Stomach (tissue), 9 donors: Measurements from ENCODE around the gene SYNDIG1. TPM values are rescaled to one million over a fixed set of nuclear protein-coding genes. Genes with fewer than 3 reads are reported as not detected.

ENCODE experiments used
- DNase-seq, 2 donors: peaks; one replicate each; pipeline versions ENCODE4 v3.0.0 to v3.0.0-alpha.2; 2013 to 2019
- H3K27ac ChIP-seq, 5 donors: fragments of 200-600 bp in 4 of 5; sonication (generic) in 4 of 5; one replicate each; pipeline ENCODE4 v1.5.1; 2013 to 2019; ENCODE audit warnings: mild to moderate bottlenecking in 1 of 5, moderate library complexity in 1 of 5
- H3K27me3 ChIP-seq, 3 donors: fragments of 200-600 bp; sonication (generic); one replicate each; pipeline ENCODE4 v1.5.1; 2017 to 2019; ENCODE audit warnings: mixed run types in 1 of 3
- H3K36me3 ChIP-seq, 4 donors: fragments of 200-600 bp; sonication (generic); 1 replicate in 3 of 4; 2 replicates in 1 of 4; pipeline ENCODE4 v1.5.1; 2016 to 2019
- H3K4me1 ChIP-seq, 4 donors: fragments of 200-600 bp; sonication (generic); one replicate each; pipeline ENCODE4 v1.5.1; 2016 to 2019
- H3K4me3 ChIP-seq, 4 donors: fragments of 200-600 bp; sonication (generic) in 3 of 4; one replicate each; pipeline ENCODE4 v1.5.1; 2016 to 2019; ENCODE audit warnings: mild to moderate bottlenecking in 1 of 4
- H3K9me3 ChIP-seq, 4 donors: fragments of 200-600 bp; sonication (generic); one replicate each; pipeline ENCODE4 v1.5.1; 2016 to 2019
- CTCF ChIP-seq, 7 experiments: fragments of 450-650 bp in 4 of 7; fragments of 200-600 bp in 3 of 7; sonication (generic) in 3 of 7; IDR thresholded peaks; one replicate each; pipeline ENCODE4 v1.5.1; 2016 to 2019; ENCODE audit warnings: antibody characterized with exemption in 7 of 7, control low read depth in 2 of 7, mild to moderate bottlenecking in 1 of 7
- EP300 ChIP-seq: sonication (generic); formaldehyde crosslinking; IDR thresholded peaks from one replicate; pipeline ENCODE4 v1.6.1; 2017; ENCODE audit warnings: antibody characterized with exemption
- POLR2A ChIP-seq, 4 donors: fragments of 450-650 bp; IDR thresholded peaks; one replicate each; pipeline ENCODE4 v1.6.1; 2016; ENCODE audit warnings: antibody characterized with exemption in 4 of 4, control low read depth in 2 of 4, mild to moderate bottlenecking in 1 of 4, moderate library complexity in 1 of 4
- POLR2AphosphoS5 ChIP-seq, 3 donors: sonication (generic); formaldehyde crosslinking; IDR thresholded peaks; one replicate each; pipeline ENCODE4 v1.6.1; 2016; ENCODE audit warnings: antibody characterized with exemption in 3 of 3
- WGBS, 5 donors: extraction: QIAGEN DNeasy Blood & Tissue Kit in 3 of 5; methylation state at CpG; one replicate each; pipeline versions ENCODE4 v1.1.5 to v1.1.7; 2013 to 2018; 5-methylcytosine and 5-hydroxymethylcytosine counted together
- intact Hi-C: fragments of 100-400 bp; cut with DNase I; formaldehyde crosslinking; loops from one replicate; pipeline ENCODE4 v1.15.1; 2023; ENCODE audit warnings: low total_unique reads
- polyA plus RNA-seq, 3 donors: library from polyadenylated mRNA; stranded (reverse); fragments of 200-250 nt; gene quantifications; one replicate each; pipeline ENCODE4 v1.2.3, GENCODE V29; 2013
- total RNA-seq, 5 donors: library from RNA; depleted of rRNA; stranded (reverse); fragments of >200 nt; gene quantifications; one replicate each; pipeline versions ENCODE4 v1.1.0 to v1.2.3, GENCODE V29; 2014 to 2016
- donor health status: healthy with polysubstance abuse.
- donor health status: Bipolar disorder and iron deficiency.
- donor health status: healthy.

Gene SYNDIG1
- total and polyA plus RNA-seq, 8 donors, result 0.29 to 2.0 (median 0.89) TPM; not detected in 4

- no peak for DNase-seq
- TF ChIP-seq POLR2AphosphoS5 (IDR thresholded peaks at IDR 0.05) (no peak), POLR2A (IDR thresholded peaks at IDR 0.05) (no peak), CTCF (IDR thresholded peaks at IDR 0.05) (no peak)
Measured at GRCh38 chr20:24589381-24589780, 120.0 kb downstream of the SYNDIG1 start.

GRCh38 chr20:24589815-24590177, 120.4 kb downstream of the SYNDIG1 start:
- 83 to 88% (median 83%) methylated on average over 13 of the region's 13 CpGs for WGBS, 5 donors

More at GRCh38 chr20:24589381-24589780, 120.0 kb downstream of the SYNDIG1 start:
- Histone ChIP-seq H3K36me3 (no peaks in the 10 kb centered on the region), H3K4me1 (no peaks in the 10 kb centered on the region), H3K4me3 (no peak overlapping the region), H3K9me3 (no peaks in the 10 kb centered on the region), H3K27ac (no peak overlapping the region), H3K27me3 (no peaks in the 10 kb centered on the region)
- 90 to 97% (median 94%) methylated on average over 4 of the region's 4 CpGs for WGBS, 5 donors
- intact Hi-C loops, result no loop called here

GRCh38 chr20:24590178-24590982, 121.0 kb downstream of the SYNDIG1 start:
- no peak for DNase-seq
- Histone ChIP-seq H3K4me1 (no peaks in the 10 kb centered on the region), H3K36me3 (no peaks in the 10 kb centered on the region), H3K27ac (no peak overlapping the region), H3K27me3 (no peaks in the 10 kb centered on the region), H3K9me3 (no peaks in the 10 kb centered on the region), H3K4me3 (no peak overlapping the region)
- TF ChIP-seq EP300 (no peak), POLR2AphosphoS5 (IDR thresholded peaks at IDR 0.05) (no peak), CTCF (IDR thresholded peaks at IDR 0.05) (no peak), POLR2A (IDR thresholded peaks at IDR 0.05) (no peak)
- 85 to 93% (median 90%) methylated on average over 34 to 37 of the region's 37 CpGs for WGBS, 5 donors
- intact Hi-C loops, result no loop called here

More at GRCh38 chr20:24589815-24590177, 120.4 kb downstream of the SYNDIG1 start:
- H3K9me3 ChIP-seq, result no peaks in the 10 kb centered on the region
- H3K4me1 ChIP-seq, result no peaks in the 10 kb centered on the region
- no peak overlapping the region for H3K27ac ChIP-seq
- DNase-seq, result no peak
- H3K27me3 ChIP-seq, result no peaks in the 10 kb centered on the region
- intact Hi-C loops, result no loop called here
- TF ChIP-seq CTCF (IDR thresholded peaks at IDR 0.05) (no peak), POLR2A (IDR thresholded peaks at IDR 0.05) (no peak), POLR2AphosphoS5 (IDR thresholded peaks at IDR 0.05) (no peak), EP300 (no peak)
- no peaks in the 10 kb centered on the region for H3K36me3 ChIP-seq
- H3K4me3 ChIP-seq, result no peak overlapping the region

GRCh38 chr20:24597051-24597450, 127.6 kb downstream of the SYNDIG1 start:
- no peak for DNase-seq

More at GRCh38 chr20:24597051-24597450, 127.6 kb downstream of the SYNDIG1 start:
- WGBS, 5 donors, result 73 to 82% (median 74%) methylated on average over 5 of the region's 5 CpGs
- H3K27ac ChIP-seq, result no peak overlapping the region
- no peaks in the 10 kb centered on the region for H3K4me1 ChIP-seq
- TF ChIP-seq EP300 (no peak), POLR2A (IDR thresholded peaks at IDR 0.05) (no peak), CTCF (IDR thresholded peaks at IDR 0.05) (no peak), POLR2AphosphoS5 (IDR thresholded peaks at IDR 0.05) (no peak)
- intact Hi-C loops, result no loop called here
- H3K27me3 ChIP-seq, result no peaks in the 10 kb centered on the region
- H3K9me3 ChIP-seq, result peaks cover 0 to 12% (median 8%) of the 10 kb centered on the region in 4 donors
- H3K36me3 ChIP-seq, result no peaks in the 10 kb centered on the region
- H3K4me3 ChIP-seq, result no peak overlapping the region
